HuH-7 (cell line): ENCODE data around the gene ZNF358.
"Not testable (repeated sequence)": the region's sequence is repeated elsewhere in the genome, so short reads cannot be mapped to it uniquely, and the experiment has no call there.

Experiments
- DNase-seq: peaks from one replicate; pipeline ENCODE4 v3.0.0; 2011; ENCODE audit warnings: low spot score

ZNF358 gene

DNA sequence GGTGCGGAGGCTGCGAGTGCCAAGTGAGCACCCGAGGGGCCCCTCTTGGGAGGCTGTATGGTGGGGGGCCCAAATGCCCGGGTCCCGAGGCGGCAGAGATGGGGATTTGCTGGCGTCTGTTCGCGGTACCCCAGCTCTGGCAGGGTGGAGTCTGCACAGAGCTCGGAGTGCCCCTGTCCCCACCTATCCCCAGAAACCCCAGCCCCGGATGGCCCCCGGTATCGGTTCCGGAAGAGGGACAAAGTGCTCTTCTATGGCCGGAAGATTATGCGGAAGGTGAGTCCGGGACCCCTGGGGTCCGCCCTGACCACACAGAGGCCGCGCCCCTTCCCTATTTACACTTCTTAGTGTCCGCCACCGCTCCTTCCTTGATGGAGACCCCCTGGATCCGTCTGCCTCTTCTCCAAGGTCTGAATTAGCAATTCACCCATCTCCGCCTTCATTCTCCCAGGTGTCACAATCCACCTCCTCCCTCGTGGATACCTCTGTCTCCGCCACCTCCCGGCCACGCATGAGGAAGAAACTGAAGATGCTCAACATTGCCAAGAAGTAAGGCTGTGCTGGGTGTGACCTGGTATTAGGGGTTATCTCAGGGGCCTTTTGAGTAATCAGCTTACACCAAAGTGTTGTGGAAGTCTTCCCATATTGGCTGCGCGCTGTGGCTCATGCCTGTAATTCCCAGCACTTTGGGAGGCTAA lies 20.2 kb downstream of the ZNF358 start:
- no peak for DNase-seq

DNA sequence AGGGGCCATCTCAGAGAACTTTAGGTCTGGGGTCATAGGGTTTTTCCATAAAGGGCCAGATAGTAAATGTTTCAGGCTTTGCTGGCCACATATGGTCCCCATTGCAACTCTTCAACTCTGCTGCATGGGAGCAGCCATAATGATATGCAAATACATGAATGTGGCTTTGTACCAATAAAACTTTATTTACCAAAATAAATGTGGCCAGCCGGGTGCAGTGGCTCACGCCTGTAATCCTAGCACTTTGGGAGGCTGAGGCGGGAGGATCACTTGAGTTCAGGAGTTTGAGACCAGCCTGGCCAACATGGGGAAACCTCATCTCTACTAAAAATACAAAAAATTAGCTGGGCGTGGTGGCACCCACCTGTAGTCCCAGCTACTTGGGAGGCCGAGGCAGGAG lies 23.1 kb downstream of the ZNF358 start:
- DNase-seq: not testable (repeated sequence)

DNA sequence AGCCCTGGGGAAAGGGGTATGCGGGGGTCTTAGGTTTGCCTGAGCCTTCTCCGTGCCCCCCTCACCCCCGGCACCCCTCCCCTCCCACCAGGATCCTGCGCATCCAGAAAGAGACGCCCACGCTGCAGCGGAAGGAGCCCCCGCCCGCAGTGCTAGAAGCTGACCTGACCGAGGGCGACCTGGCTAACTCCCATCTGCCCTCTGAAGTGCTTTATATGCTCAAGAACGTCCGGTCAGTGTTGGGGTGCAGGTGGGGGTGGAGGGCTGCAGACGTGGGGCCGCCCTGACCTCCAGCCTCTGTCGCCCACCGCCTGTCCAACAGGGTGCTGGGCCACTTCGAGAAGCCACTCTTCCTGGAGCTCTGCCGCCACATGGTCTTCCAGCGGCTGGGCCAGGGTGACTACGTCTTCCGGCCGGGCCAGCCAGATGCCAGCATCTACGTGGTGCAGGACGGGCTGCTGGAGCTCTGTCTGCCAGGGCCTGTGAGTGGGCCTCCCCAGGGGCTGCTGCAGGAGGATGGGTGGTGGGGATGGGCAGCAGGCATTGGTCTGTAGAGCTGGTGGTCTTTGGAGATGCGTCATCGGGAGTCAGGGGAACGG lies 24.0 kb downstream of the ZNF358 start:
- no peak for DNase-seq

DNA sequence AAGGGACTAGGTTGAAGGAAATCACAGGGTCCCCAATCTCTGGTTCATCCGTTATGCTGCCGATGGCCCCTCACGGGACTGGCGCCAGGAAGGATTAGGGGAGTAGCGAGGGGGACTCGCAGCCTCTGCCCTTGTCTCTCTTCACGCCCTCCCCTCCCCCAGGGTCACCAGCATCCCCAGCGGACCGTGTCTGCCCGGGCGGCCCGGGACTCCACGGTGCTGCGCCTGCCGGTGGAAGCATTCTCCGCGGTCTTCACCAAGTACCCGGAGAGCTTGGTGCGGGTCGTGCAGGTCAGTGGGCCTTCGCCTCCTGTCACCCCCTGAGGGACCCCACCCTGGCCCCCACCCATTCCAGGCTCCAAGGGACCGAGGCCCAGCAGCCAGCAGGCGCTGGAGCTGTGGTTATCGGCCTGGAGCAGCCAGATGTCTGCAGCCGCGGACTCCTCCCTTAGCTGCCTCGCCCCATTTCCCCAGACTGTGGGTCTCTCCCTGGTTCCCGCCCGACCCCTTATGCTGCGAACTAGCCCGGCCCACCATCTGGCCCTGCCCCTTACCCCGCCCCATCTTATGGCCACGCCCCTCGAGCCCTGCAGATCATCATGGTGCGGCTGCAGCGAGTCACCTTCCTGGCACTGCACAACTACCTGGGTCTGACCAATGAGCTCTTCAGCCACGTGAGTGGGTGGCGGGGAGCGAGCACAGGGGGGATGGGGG lies 25.0 kb downstream of the ZNF358 start:
- no peak for DNase-seq

DNA sequence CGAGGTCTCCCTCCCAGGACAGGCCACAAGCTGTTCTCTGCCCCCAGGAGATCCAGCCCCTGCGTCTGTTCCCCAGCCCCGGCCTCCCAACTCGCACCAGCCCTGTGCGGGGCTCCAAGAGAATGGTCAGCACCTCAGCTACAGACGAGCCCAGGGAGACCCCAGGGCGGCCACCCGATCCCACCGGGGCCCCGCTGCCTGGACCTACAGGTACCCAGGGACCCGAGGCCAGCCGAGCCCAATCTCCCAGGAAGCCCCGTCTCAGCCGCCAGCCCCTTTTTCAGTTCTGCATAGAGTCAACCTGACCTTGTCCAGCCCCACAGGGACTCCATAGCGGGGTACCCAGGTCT lies 25.5 kb downstream of the ZNF358 start:
- DNase-seq: no peak

DNA sequence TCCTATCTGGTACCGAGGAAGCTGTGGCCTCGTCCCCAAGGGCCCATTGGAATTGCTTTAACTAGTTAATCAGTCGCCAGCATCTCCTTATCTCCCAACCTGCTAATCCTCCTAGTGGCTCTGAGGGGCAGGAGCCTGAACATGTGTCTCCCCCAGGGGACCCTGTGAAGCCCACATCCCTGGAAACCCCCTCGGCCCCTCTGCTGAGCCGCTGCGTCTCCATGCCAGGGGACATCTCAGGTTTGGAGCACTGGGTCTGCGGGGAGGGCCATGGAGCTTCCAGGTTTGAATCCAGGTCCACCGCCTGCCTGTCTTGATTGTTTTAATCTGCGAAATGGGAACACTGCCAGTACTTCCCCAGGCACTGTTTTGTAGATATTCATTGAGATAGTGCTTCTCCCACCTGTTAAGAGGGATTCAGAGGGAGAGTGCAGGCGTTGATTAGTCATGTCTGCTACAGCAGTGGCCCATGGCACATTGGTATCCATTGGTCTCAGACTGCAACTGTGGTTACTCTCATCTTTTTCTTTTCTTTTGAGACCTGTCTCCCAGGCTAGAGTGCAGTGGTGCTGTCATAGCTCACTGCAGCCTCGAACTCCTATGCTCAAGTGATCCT lies 26.0 kb downstream of the ZNF358 start:
- DNase-seq: no peak

DNA sequence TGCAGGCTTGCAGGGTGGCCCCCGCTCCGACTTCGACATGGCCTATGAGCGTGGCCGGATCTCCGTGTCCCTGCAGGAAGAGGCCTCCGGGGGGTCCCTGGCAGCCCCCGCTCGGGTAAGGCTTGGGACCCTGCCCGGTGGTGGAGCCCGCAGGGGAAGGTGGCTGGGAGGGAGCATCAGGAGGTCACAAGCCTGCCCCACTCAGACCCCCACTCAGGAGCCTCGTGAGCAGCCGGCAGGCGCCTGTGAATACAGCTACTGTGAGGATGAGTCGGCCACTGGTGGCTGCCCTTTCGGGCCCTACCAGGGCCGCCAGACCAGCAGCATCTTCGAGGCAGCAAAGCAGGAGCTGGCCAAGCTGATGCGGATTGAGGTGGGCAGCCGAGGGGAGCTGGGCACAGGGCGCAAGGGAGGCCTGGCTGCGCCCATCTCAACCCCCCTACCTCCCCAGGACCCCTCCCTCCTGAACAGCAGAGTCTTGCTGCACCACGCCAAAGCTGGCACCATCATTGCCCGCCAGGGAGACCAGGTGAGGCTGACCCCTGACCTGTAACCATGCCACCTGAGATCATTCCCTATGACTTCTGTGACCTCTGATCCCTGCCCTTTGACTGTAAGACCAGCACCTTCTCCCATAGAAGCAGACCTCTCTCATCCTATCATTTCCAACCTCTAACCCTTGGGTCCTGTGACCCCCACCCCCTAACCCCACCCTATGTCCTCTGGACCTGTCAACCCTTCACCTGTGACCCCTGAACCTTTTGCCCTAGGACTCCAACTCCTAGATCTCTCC lies 26.8 kb downstream of the ZNF358 start:
- DNase-seq: no peak

DNA sequence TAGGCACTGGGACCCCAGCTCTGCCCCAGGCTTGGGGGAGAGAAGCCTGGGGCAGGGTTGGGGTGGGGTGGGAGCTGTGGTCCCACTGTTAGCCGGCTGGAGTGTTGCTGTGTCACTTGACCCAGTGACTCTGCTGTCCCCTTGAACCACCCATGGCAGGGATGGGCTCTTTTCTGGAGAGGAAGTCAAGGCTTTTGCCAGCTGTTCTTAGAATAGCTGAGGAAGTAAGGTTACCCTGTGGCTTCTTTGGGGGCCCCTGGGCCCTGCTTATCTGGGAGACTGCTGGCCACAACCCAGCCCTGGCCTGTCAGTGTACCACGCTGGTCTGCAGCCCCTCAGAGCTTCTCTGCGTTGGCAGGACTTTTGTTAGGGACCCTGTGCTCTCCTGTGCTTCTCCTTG lies 28.7 kb downstream of the ZNF358 start:
- DNase-seq: no peak

DNA sequence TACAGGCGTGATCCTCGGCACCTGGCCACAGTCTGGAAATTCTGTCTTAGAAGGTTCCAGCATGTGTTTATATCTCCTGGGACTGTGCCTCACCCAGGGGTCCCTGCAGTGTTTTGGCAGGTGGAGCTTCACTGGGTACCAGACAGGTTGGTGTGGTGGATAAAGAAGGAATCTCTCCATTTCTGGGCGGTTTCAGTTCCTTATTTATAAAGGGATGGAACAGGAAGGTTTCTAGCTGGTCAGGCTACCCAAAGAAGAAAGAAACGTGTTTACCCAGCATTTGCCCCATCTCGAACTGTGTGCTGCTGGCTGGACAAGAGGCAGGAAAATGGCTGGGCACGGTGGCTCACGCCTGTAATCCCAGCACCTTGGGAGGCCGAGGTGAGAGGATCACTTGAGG lies 29.4 kb downstream of the ZNF358 start:
- DNase-seq: no peak

DNA sequence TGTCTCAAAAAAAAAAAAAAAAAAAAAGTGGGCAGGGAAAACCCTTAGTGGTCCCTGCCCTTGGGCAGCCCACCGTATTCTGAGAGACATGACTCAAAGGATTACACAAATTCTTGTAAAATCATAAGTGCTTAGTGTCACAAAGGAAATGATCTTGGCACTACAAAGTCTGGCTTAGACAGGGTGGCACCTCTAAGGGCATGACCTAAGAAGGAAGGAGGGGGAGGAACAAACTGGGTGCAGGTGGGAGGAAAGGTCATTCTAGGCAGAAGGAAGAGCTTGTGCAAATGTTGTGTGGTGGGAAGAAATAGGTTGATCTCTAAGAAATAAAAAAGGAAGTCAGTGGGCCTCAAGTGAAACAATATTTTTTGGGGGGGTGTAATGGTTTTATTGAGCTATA lies 30.0 kb downstream of the ZNF358 start:
- no peak for DNase-seq

DNA sequence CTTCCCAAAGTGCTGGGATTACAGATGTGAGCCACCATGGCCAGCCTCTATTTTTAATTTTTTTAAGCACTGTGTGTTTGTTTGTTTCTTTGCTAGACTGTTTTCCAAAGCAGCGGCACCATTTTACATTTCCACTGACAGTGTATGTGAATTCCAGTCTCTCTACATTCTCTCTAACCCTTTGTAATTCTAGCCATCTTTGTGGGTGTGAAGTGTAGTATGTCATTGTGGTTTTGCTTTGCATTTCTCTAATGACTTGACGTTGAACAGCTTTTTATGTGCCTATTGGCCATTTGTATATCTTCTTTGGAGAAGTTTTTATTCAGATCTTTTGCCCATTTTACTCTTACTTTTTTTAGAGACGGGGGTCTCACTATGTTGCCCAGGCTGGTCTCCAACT lies 31.3 kb downstream of the ZNF358 start:
- DNase-seq: no peak

DNA sequence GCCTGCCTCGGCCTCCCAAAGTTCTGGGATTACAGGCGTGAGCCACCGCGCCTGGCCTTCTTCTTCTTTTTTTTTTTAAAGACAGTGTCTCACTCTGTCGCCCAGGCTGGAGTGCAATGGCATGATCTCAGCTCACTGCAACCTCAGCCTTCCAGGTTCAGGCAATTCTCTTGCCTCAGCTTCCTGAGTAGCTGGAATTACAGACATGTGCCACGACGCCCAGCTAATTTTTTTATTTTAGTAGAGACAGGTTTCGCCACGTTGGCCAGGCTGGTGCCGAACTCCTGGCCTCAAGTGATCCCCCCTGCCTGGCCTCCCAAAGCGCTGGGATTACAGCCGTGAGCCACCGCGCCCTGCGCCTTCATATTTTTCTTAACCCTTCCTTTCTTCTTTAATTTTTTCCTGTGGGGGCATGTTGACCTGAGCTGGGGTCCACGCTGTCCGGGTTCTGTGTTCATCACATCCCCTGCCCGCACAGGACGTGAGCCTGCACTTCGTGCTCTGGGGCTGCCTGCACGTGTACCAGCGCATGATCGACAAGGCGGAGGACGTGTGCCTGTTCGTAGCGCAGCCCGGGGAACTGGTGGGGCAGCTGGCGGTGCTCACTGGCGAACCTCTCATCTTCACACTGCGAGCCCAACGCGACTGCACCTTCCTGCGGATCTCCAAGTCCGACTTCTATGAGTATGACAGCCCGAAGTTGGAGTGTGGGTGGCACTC lies 33.7 kb downstream of the ZNF358 start:
- no peak for DNase-seq

DNA sequence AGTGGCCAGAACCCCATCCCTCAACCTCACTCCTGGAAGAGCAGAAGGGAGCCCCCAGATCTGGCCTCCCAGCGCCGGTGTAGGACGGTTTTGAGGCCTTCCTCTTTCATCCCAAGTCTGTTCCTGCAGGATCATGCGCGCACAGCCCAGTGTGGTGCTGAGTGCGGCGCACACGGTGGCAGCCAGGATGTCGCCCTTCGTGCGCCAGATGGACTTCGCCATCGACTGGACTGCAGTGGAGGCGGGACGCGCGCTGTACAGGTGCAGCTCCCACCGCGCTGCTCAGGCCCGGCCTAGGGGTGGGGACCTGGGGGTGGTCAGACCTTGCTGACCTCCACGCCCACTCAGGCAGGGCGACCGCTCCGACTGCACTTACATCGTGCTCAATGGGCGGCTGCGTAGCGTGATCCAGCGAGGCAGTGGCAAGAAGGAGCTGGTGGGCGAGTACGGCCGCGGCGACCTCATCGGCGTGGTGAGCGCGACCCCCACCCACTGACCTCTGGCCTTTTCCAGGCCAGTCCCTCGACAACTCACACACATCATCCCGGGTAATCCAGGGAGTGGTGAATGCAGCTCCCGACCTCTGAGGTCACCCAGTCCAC lies 34.4 kb downstream of the ZNF358 start:
- DNase-seq: no peak

DNA sequence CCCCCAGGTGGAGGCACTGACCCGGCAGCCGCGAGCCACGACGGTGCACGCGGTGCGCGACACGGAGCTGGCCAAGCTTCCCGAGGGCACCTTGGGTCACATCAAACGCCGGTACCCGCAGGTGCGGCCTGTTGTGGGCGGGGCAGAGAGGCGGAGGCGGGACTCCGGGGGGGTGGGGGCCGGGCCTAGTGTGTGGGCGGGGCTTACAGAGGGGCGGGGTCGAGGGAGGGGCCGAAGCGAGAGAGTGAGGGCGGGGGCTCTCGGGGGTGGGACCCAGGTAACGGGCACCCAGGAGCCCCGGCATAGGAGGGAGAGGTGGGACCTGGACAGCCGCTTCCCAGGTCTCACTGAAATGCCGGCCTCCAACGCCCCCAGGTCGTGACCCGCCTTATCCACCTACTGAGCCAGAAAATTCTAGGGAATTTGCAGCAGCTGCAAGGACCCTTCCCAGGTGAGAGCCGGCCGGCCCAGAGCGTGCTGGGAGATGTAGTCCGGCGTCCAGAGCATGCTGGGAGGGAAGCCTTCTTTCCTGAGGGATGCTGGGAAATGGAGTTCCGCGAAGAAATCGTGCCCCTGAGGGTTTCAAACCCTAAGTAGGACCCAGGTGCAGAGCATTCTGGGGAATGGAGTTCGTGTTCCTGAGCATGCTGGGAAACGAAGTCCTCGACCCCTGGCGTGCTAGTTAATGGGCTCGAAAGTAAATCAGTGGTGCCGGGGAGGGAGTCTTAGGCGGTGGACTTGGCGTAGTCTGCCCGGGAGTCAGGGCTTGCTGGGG lies 35.3 kb downstream of the ZNF358 start:
- peak; percentile 55 for DNase-seq

DNA sequence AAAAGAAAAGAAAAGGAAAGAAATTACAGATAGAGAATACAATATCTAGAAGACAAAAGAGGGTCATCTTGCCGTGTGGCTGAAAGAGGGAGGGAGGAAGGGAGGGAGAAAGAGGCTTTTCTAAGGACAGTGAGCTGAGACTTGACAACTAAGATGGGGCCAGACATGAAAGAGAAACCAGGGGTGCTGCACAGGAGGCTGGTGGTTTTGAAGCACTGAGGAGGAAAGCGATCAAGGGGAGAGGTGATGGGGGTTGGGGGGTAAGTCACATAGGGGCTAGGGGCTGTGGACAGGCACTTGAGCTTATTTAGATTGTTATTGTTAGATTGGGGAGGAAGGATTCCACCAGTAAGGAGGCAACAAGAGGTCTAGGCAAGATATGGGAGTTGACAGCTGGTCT lies 36.9 kb downstream of the ZNF358 start:
- no peak for DNase-seq

DNA sequence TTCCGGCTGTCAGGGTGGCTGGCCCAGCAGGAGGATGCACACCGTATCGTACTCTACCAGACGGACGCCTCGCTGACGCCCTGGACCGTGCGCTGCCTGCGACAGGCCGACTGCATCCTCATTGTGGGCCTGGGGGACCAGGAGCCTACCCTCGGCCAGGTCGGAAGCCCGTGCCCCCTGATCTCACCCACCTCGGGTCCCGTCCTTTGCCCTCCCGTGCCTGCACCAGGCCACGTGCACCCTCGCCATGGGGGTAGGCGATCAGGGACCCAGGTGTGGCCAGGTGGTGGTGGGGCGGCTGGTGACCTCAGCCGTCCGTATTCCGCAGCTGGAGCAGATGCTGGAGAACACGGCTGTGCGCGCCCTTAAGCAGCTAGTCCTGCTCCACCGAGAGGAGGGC lies 38.7 kb downstream of the ZNF358 start:
- no peak for DNase-seq

DNA sequence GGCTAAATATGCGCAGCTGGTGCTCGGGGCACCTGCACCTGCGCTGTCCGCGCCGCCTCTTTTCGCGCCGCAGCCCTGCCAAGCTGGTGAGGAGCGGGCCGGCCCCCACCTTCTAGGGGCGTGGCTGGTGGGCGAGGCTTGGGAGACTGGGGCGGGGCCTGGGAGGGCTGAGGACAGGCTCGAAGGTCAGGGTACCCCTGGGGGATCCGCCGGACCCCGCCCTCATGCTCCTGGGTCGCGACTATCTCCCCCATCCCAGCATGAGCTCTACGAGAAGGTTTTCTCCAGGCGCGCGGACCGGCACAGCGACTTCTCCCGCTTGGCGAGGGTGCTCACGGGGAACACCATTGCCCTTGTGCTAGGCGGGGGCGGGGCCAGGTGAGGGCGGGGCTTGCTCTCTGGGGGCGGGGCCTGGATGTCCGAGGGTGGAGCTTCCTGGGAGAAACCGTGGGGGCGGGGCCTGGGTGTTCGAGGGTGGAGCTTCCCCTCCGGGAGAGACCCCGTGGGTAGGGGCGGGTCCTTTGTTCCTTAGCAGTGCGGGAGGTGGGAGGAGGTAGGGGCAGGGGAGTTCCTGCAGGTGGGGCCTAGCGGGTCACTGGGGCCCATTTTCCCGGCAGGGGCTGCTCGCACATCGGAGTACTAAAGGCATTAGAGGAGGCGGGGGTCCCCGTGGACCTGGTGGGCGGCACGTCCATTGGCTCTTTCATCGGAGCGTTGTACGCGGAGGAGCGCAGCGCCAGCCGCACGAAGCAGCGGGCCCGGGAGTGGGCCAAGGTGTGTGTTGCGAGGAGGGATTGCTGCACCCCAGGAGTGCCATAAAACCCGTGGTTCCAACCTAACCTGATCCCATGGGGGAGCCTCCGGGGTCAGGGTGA lies 39.3 kb downstream of the ZNF358 start:
- no peak for DNase-seq

DNA sequence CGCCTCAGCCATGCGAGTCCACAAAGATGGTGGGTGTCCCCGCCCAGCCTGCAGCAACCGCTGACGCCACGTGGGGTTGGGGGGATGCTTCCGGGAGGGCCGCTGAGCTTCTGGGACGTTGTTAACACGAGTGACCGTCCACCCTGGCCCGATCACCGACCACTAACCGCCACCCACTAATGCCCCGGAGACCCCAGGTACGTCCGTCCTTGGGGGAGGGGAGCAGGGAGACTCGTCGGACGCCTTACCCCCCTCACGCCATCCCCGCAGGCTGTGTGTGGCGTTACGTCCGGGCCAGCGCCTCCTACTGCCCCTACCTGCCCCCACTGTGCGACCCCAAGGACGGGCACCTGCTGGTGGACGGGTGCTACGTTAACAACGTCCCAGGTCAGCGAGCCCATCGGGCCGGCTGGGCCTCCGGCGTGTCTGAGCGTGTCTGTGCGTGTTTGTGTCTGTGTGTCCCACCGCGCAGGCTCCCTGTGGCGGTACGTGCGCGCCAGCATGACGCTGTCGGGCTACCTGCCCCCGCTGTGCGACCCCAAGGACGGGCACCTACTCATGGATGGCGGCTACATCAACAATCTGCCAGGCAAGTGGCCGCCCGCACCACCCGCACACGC lies 40.9 kb downstream of the ZNF358 start:
- DNase-seq: no peak

DNA sequence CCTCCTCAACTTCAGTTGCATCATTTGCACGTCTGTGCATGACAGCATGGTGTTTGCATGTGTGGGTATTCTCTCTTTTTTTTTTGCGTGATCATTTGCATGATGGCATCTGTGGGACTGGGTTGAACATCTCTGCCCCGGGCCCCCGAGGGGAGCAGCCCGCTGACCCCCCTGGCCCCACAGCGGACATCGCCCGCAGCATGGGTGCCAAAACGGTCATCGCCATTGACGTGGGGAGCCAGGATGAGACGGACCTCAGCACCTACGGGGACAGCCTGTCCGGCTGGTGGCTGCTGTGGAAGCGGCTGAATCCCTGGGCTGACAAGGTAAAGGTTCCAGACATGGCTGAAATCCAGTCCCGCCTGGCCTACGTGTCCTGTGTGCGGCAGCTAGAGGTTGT lies 42.8 kb downstream of the ZNF358 start:
- no peak for DNase-seq
